Ascending aorta (tissue), 2 donors: ENCODE results near the gene SH2D2A. TPM values are rescaled to one million over a fixed set of nuclear protein-coding genes. Genes with fewer than 3 reads are reported as not detected.

Source experiments
- DNase-seq, 2 donors: peaks; one replicate each; pipeline ENCODE4 v3.0.0-alpha.2; 2019; ENCODE audit warnings: low spot score in 2 of 2
- H3K27ac ChIP-seq, 2 donors: fragments of 200-600 bp; sonication (generic); one replicate each; pipeline ENCODE4 v1.5.1; 2016 to 2017; ENCODE audit warnings: mild to moderate bottlenecking in 1 of 2
- H3K27me3 ChIP-seq: fragments of 200-600 bp; sonication (generic); one replicate; pipeline ENCODE4 v1.5.1; 2017
- H3K36me3 ChIP-seq, 2 donors: fragments of 200-600 bp; sonication (generic); one replicate each; pipeline ENCODE4 v1.5.1; 2016
- H3K4me1 ChIP-seq, 2 donors: fragments of 200-600 bp; sonication (generic); one replicate each; pipeline ENCODE4 v1.5.1; 2016 to 2017; ENCODE audit warnings: mild to moderate bottlenecking in 1 of 2
- H3K4me3 ChIP-seq, 2 donors: fragments of 200-600 bp; sonication (generic); one replicate each; pipeline ENCODE4 v1.5.1; 2016 to 2017; ENCODE audit warnings: mild to moderate bottlenecking in 1 of 2
- H3K9me3 ChIP-seq, 2 donors: fragments of 200-600 bp; sonication (generic); one replicate each; pipeline ENCODE4 v1.5.1; 2016
- CTCF ChIP-seq, 3 experiments: fragments of 200-600 bp in 2 of 3; fragments of 450-650 bp in 1 of 3; sonication (generic) in 2 of 3; IDR thresholded peaks; one replicate each; pipeline ENCODE4 v1.5.1; 2016 to 2019; ENCODE audit warnings: antibody characterized with exemption in 3 of 3, mild to moderate bottlenecking in 1 of 3, moderate library complexity in 1 of 3
- intact Hi-C: fragments of 100-400 bp; cut with DNase I; formaldehyde crosslinking; loops from one replicate; pipeline ENCODE4 v1.15.1; 2023
- total RNA-seq: library from RNA; depleted of rRNA; stranded (reverse); fragments of >200 nt; gene quantifications from one replicate; pipeline ENCODE4 v1.1.0, GENCODE V29; 2016

The SH2D2A gene
- total RNA-seq, 1 donor from 2014 or later = not detected

GRCh38 chr1:156858959-156859522, 42.4 kb upstream of the SH2D2A start, which contains the start of gene INSRR:
Gene INSRR, minus strand, starts transcription at chr1:156859117. Its CDS starts 496 bp downstream, at chr1:156858621.
- Histone ChIP-seq H3K27me3 (peaks cover 13% of the 10 kb centered on the region), H3K9me3 (no peaks in the 10 kb centered on the region), H3K36me3 (no peaks in the 10 kb centered on the region), H3K4me3 (peak within 1 kb of the TSS; percentile 20 to 49), H3K27ac (no peak within 1 kb of the TSS), H3K4me1 (peaks cover 3 to 21% of the 10 kb centered on the region in 2 donors)
- TF ChIP-seq CTCF (IDR thresholded peaks at IDR 0.05) = no peak
- intact Hi-C loops = no loop called here
- DNase-seq = no peak

DNA sequence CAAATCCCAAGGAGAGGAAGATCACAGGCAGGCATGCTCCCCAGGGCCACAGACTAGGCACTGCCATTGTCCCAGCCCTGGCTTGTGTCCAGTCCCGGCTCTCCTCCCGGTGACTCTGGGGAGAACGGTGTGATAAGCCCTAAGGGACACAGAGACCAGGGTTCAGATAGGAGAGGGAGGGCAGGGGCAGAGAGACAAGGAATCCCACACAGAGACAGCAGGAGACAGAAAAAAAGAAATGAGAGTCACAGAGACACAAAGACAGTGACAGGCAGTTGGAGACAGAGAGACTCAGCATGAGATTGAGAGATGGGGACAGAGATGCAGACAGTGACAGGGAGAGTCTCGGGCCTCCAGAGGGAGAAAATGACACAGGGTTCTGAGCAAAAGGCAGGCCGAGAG, 41.9 kb upstream of the SH2D2A start:
- intact Hi-C loops = no loop called here

GRCh38 chr1:156857532-156857931, 40.9 kb upstream of the SH2D2A start:
- Histone ChIP-seq H3K4me1 (peaks cover 3 to 21% of the 10 kb centered on the region in 2 donors), H3K27ac (no peak overlapping the region), H3K27me3 (peaks cover 13% of the 10 kb centered on the region), H3K36me3 (no peaks in the 10 kb centered on the region), H3K9me3 (no peaks in the 10 kb centered on the region), H3K4me3 (no peak overlapping the region)
- DNase-seq = no peak
- TF ChIP-seq CTCF (IDR thresholded peaks at IDR 0.05) = no peak
- intact Hi-C loops = no loop called here

More for the DNA sequence above, 41.9 kb upstream of the SH2D2A start:
- Histone ChIP-seq H3K4me1 (peaks cover 3 to 21% of the 10 kb centered on the region in 2 donors), H3K27ac (no peak overlapping the region), H3K27me3 (peaks cover 13% of the 10 kb centered on the region), H3K9me3 (no peaks in the 10 kb centered on the region), H3K36me3 (no peaks in the 10 kb centered on the region), H3K4me3 (peak overlapping the region; percentile 20 to 49)
- no peak for DNase-seq
- no peak for TF ChIP-seq CTCF (IDR thresholded peaks at IDR 0.05)

DNA sequence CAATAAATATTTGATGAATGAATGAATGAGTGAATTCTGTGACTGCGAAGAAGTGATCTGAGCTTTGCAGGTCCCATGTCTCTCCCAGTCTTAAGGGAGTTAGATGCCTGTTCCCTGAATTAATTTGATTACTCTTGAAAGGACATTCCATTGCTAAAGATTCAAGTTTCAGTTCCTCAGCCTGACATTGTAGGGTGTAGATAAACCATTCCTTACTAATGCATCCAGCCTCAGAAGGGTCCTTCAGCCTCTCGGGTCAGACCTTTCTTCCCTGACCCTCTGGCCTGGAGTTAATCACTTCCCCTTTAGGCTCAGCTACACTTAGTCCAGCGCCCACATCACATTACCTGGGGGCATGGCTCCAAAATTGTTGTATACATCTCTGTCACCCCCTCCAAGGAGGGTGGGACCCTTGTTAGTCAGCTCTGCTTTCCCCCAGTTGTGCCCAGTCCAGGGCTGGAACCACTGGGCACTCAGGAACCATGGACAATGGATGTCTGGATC, 39.7 kb upstream of the SH2D2A start:
- no peak overlapping the region for H3K27ac ChIP-seq
- H3K36me3 ChIP-seq = no peaks in the 10 kb centered on the region
- intact Hi-C loops = no loop called here
- no peak for TF ChIP-seq CTCF (IDR thresholded peaks at IDR 0.05)
- DNase-seq = no peak
- H3K4me3 ChIP-seq = no peak overlapping the region
- H3K4me1 ChIP-seq = peaks cover 3 to 21% of the 10 kb centered on the region in 2 donors
- no peaks in the 10 kb centered on the region for H3K9me3 ChIP-seq
- H3K27me3 ChIP-seq = peaks cover 9% of the 10 kb centered on the region

DNA sequence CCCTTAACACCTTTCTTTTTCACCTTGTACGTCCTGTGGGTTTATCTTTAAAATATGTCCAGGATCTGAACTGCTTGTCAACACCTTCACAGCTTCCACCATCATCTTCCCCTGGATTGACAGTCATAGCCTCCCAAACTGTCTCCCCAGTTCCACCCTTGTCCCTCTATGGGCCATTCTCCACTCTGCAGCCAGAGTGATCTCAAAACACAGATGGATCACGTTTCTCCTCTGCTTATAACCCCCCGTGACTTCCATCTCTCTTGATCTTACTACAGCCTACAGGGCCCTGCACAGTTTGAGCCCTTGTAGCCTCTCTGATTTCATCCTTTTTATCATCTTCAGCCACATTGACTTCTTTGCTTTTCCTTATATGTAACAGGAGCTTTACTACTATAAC, 38.0 kb upstream of the SH2D2A start:
- Histone ChIP-seq H3K27ac (no peak overlapping the region), H3K9me3 (no peaks in the 10 kb centered on the region), H3K4me3 (no peak overlapping the region), H3K27me3 (peaks cover 5% of the 10 kb centered on the region), H3K4me1 (peaks cover 3 to 8% of the 10 kb centered on the region in 2 donors), H3K36me3 (no peaks in the 10 kb centered on the region)
- intact Hi-C loops = no loop called here
- no peak for TF ChIP-seq CTCF (IDR thresholded peaks at IDR 0.05)
- no peak for DNase-seq
